HG03280 (cell line): ENCODE data around the gene RFC2.
"Not testable (repeated sequence)": the region's sequence is repeated elsewhere in the genome, so short reads cannot be mapped to it uniquely, and the experiment has no call there.

ENCODE experiments used
- ATAC-seq: cut with Tn5 transposase; IDR thresholded peaks from one replicate; pipeline ENCODE4 v1.9.1; 2021; ENCODE audit warnings: mild to moderate bottlenecking, moderate library complexity; ENCODE audit not compliant: unreplicated experiment

RFC2 gene

GRCh38 chr7:74252893-74253292 is 1.3 kb downstream of the RFC2 start:
- no peak for ATAC-seq

- ATAC-seq: not testable (repeated sequence)
These were observed 5.1 kb downstream of the RFC2 start for GRCh38 chr7:74249058-74249457.

GRCh38 chr7:74248156-74248555 is 6.0 kb downstream of the RFC2 start:
- no peak for ATAC-seq

GRCh38 chr7:74246497-74246896 is 7.7 kb downstream of the RFC2 start:
- ATAC-seq: no peak

- ATAC-seq: no peak
These were observed 12.1 kb downstream of the RFC2 start for GRCh38 chr7:74242122-74242443.

GRCh38 chr7:74240482-74240881 is 13.7 kb downstream of the RFC2 start:
- ATAC-seq: no peak

- no peak for ATAC-seq
These were observed 17.9 kb downstream of the RFC2 start for GRCh38 chr7:74236284-74236683.

- ATAC-seq: no peak
These were observed 18.5 kb downstream of the RFC2 start for GRCh38 chr7:74235518-74236268.

- ATAC-seq: no peak
These were observed 20.4 kb downstream of the RFC2 start for GRCh38 chr7:74233655-74234285.

GRCh38 chr7:74231232-74231590 is 23.0 kb downstream of the RFC2 start:
- peak; percentile 69 for ATAC-seq

GRCh38 chr7:74230446-74231231 is 23.6 kb downstream of the RFC2 start:
- no peak for ATAC-seq

- ATAC-seq: no peak
These were observed 25.0 kb downstream of the RFC2 start for GRCh38 chr7:74228951-74229900.

GRCh38 chr7:74226633-74227032 is 27.6 kb downstream of the RFC2 start:
- ATAC-seq: no peak

- no peak for ATAC-seq
These were observed 28.8 kb downstream of the RFC2 start for GRCh38 chr7:74225400-74225799.

GRCh38 chr7:74224907-74225306 is 29.3 kb downstream of the RFC2 start:
- not testable (repeated sequence) for ATAC-seq

GRCh38 chr7:74224511-74224832 is 29.7 kb downstream of the RFC2 start:
- no peak for ATAC-seq

GRCh38 chr7:74223711-74224510 is 30.3 kb downstream of the RFC2 start:
- ATAC-seq: no peak

GRCh38 chr7:74222851-74223710 is 31.1 kb downstream of the RFC2 start:
- no peak for ATAC-seq

- no peak for ATAC-seq
These were observed 32.5 kb downstream of the RFC2 start for GRCh38 chr7:74221713-74222112.
